Neural progenitor cell (in vitro differentiated cells): ENCODE results near the gene SSBP3. TPM values are rescaled to one million over a fixed set of nuclear protein-coding genes. Genes with fewer than 3 reads are reported as not detected.

ENCODE experiments used
- DNase-seq: peaks from one replicate; pipeline ENCODE4 v3.0.0-alpha.2; 2016; ENCODE audit warnings: low spot score
- H2AFZ ChIP-seq: fragments of 200-600 bp; sonication (generic); replicated peaks from 2 replicates; pipeline ENCODE4 v1.6.1; 2016; ENCODE audit warnings: antibody characterized with exemption
- H3F3A ChIP-seq: fragments of 200-600 bp; sonication (generic); 2 replicates; pipeline ENCODE4 v1.6.1; 2016; ENCODE audit warnings: antibody characterized with exemption, low read depth
- H3K27ac ChIP-seq: fragments of 200-600 bp; sonication (generic); 2 replicates; pipeline ENCODE4 v1.5.1; 2016; ENCODE audit warnings: mild to moderate bottlenecking
- H3K27me3 ChIP-seq: fragments of 200-600 bp; sonication (generic); 2 replicates; pipeline ENCODE4 v1.6.1; 2016; ENCODE audit warnings: mild to moderate bottlenecking, moderate library complexity
- H3K36me3 ChIP-seq: fragments of 200-600 bp; sonication (generic); 2 replicates; pipeline ENCODE4 v1.5.1; 2016
- H3K4me1 ChIP-seq: fragments of 200-600 bp; sonication (generic); 2 replicates; pipeline ENCODE4 v1.6.1; 2016; ENCODE audit warnings: mixed run types
- H3K4me2 ChIP-seq: fragments of 200-600 bp; sonication (generic); 2 replicates; pipeline ENCODE4 v1.6.1; 2016
- H3K4me3 ChIP-seq: fragments of 200-600 bp; sonication (generic); 2 replicates; pipeline ENCODE4 v1.5.1; 2016
- H3K79me2 ChIP-seq: fragments of 200-600 bp; sonication (generic); 2 replicates; pipeline ENCODE4 v1.6.1; 2016; ENCODE audit warnings: low read depth
- H3K9ac ChIP-seq: fragments of 200-600 bp; sonication (generic); 2 replicates; pipeline ENCODE4 v1.6.1; 2016
- H3K9me3 ChIP-seq: fragments of 200-600 bp; sonication (generic); 2 replicates; pipeline ENCODE4 v1.5.1; 2016; ENCODE audit warnings: low read depth
- H4K20me1 ChIP-seq: fragments of 200-600 bp; sonication (generic); 2 replicates; pipeline ENCODE4 v1.6.1; 2016; ENCODE audit warnings: low read depth
- H3K27ac Mint-ChIP-seq: 3 replicates; pipeline ENCODE4 v1.8.0; 2021; ENCODE audit warnings: mixed read lengths
- H3K27me3 Mint-ChIP-seq: 2 replicates; pipeline ENCODE4 v1.8.0; 2022; ENCODE audit warnings: low read depth, mild to moderate bottlenecking, inconsistent platforms, moderate library complexity, mixed read lengths; ENCODE audit not compliant: insufficient read depth
- H3K36me3 Mint-ChIP-seq: 3 replicates; pipeline ENCODE4 v1.8.0; 2021; ENCODE audit warnings: mixed read lengths
- H3K4me1 Mint-ChIP-seq: 3 replicates; pipeline ENCODE4 v1.8.0; 2021; ENCODE audit warnings: mixed read lengths
- H3K4me3 Mint-ChIP-seq: 3 replicates; pipeline ENCODE4 v1.8.0; 2021; ENCODE audit warnings: mild to moderate bottlenecking, moderate library complexity, mixed read lengths
- H3K9me3 Mint-ChIP-seq: 3 replicates; pipeline ENCODE4 v1.8.0; 2020; ENCODE audit warnings: mixed read lengths
- CTCF ChIP-seq: fragments of 200-600 bp; sonication (generic); IDR thresholded peaks from 2 replicates; pipeline ENCODE4 v1.5.1; 2017; ENCODE audit warnings: antibody characterized with exemption, mild to moderate bottlenecking
- EZH2 ChIP-seq: fragments of 200-600 bp; sonication (generic); IDR thresholded peaks from 2 replicates; pipeline ENCODE4 v1.6.1; 2017; ENCODE audit warnings: antibody characterized with exemption, mild to moderate bottlenecking, moderate library complexity
- EZH2phosphoT487 ChIP-seq: fragments of 200-600 bp; sonication (generic); IDR thresholded peaks from 2 replicates; pipeline ENCODE4 v1.6.1; 2017; ENCODE audit warnings: antibody characterized with exemption
- total RNA-seq: library from RNA; depleted of rRNA; stranded (reverse); fragments of >200 nt; gene quantifications from 2 replicates; pipeline ENCODE4 v1.2.3, GENCODE V29; 2015; ENCODE audit warnings: low replicate concordance

SSBP3 gene
- total RNA-seq, 1 donor from 2014 or later, result 53.0 TPM

- H3K27me3 ChIP-seq, result no peaks in the 10 kb centered on the region
- H3K4me3 Mint-ChIP-seq, result no peak overlapping the region
- H3K9me3 ChIP-seq, result no peaks in the 10 kb centered on the region
- DNase-seq, result no peak
- peaks cover 15% of the 10 kb centered on the region for H3K36me3 Mint-ChIP-seq
- H3F3A ChIP-seq, result no peaks in the 10 kb centered on the region
- no peaks in the 10 kb centered on the region for H3K9me3 Mint-ChIP-seq
- H3K27ac ChIP-seq, result no peak overlapping the region
- peaks cover 36% of the 10 kb centered on the region for H3K4me1 ChIP-seq
- no peak overlapping the region for H3K4me3 ChIP-seq
- peaks cover 61% of the 10 kb centered on the region for H3K4me1 Mint-ChIP-seq
- H3K27me3 Mint-ChIP-seq, result peaks cover 3% of the 10 kb centered on the region
- H3K79me2 ChIP-seq, result peaks cover 77% of the 10 kb centered on the region
- H3K36me3 ChIP-seq, result no peaks in the 10 kb centered on the region
- no peak overlapping the region for H3K4me2 ChIP-seq
- H3K9ac ChIP-seq, result no peak overlapping the region
- no peak for TF ChIP-seq CTCF
- TF ChIP-seq EZH2, result no peak
- TF ChIP-seq EZH2phosphoT487, result no peak
- H4K20me1 ChIP-seq, result peaks cover 100% of the 10 kb centered on the region
- H3K27ac Mint-ChIP-seq, result no peak overlapping the region
- no peak overlapping the region for H2AFZ ChIP-seq
Measured at GRCh38 chr1:54284781-54285529, 121.2 kb downstream of the SSBP3 start.

GRCh38 chr1:54283635-54284385 lies 122.4 kb downstream of the SSBP3 start:
- Histone ChIP-seq H2AFZ (no peak overlapping the region), H3K36me3 (no peaks in the 10 kb centered on the region), H3F3A (no peaks in the 10 kb centered on the region), H3K9me3 (no peaks in the 10 kb centered on the region), H3K4me1 (peaks cover 33% of the 10 kb centered on the region), H3K9ac (no peak overlapping the region), H3K4me2 (no peak overlapping the region), H3K4me3 (no peak overlapping the region), H4K20me1 (peaks cover 100% of the 10 kb centered on the region), H3K27me3 (no peaks in the 10 kb centered on the region), H3K79me2 (peaks cover 71% of the 10 kb centered on the region), H3K27ac (no peak overlapping the region)
- H3K9me3 Mint-ChIP-seq, result no peaks in the 10 kb centered on the region
- no peaks in the 10 kb centered on the region for H3K27me3 Mint-ChIP-seq
- H3K4me3 Mint-ChIP-seq, result no peak overlapping the region
- H3K27ac Mint-ChIP-seq, result no peak overlapping the region
- no peak for DNase-seq
- peaks cover 15% of the 10 kb centered on the region for H3K36me3 Mint-ChIP-seq
- no peak for TF ChIP-seq EZH2phosphoT487
- peaks cover 50% of the 10 kb centered on the region for H3K4me1 Mint-ChIP-seq

GRCh38 chr1:54282101-54282847 lies 123.9 kb downstream of the SSBP3 start:
- Mint-ChIP-seq H3K4me1 (peaks cover 42% of the 10 kb centered on the region), H3K9me3 (no peaks in the 10 kb centered on the region), H3K36me3 (peaks cover 18% of the 10 kb centered on the region), H3K27ac (no peak overlapping the region), H3K4me3 (peak overlapping the region; percentile 17), H3K27me3 (no peaks in the 10 kb centered on the region)
- DNase-seq, result no peak
- H3K79me2 ChIP-seq, result peaks cover 63% of the 10 kb centered on the region
- H3K27me3 ChIP-seq, result no peaks in the 10 kb centered on the region
- H3K9ac ChIP-seq, result no peak overlapping the region
- TF ChIP-seq CTCF (no peak), EZH2 (no peak), EZH2phosphoT487 (no peak)
- H3K4me1 ChIP-seq, result peaks cover 19% of the 10 kb centered on the region
- H3K4me3 ChIP-seq, result no peak overlapping the region
- H3K36me3 ChIP-seq, result no peaks in the 10 kb centered on the region
- H3F3A ChIP-seq, result no peaks in the 10 kb centered on the region
- no peak overlapping the region for H2AFZ ChIP-seq
- H3K27ac ChIP-seq, result no peak overlapping the region
- H3K9me3 ChIP-seq, result no peaks in the 10 kb centered on the region
- peaks cover 100% of the 10 kb centered on the region for H4K20me1 ChIP-seq
- no peak overlapping the region for H3K4me2 ChIP-seq
